HEK293T (cell line): ENCODE measurements around the gene CD320.

Source experiments
- BHLHE40 ChIP-seq: fragments of 450-650 bp; IDR thresholded peaks from 2 replicates; pipeline ENCODE4 v1.6.1; 2016; ENCODE audit warnings: mild to moderate bottlenecking, moderate library complexity, borderline replicate concordance
- ELF4 ChIP-seq: fragments of 450-650 bp; IDR thresholded peaks from 2 replicates; pipeline ENCODE4 v1.6.1; 2017; ENCODE audit warnings: antibody characterized with exemption
- FOXA1 ChIP-seq: fragments of 450-650 bp; IDR thresholded peaks from 2 replicates; pipeline ENCODE4 v1.6.1; 2016; ENCODE audit warnings: mild to moderate bottlenecking
- FOXK2 ChIP-seq: fragments of 450-650 bp; IDR thresholded peaks from 2 replicates; pipeline ENCODE4 v1.6.1; 2016; ENCODE audit warnings: mild to moderate bottlenecking
- FOXM1 ChIP-seq: fragments of 450-650 bp; IDR thresholded peaks from 2 replicates; pipeline ENCODE4 v1.6.1; 2017; ENCODE audit warnings: mild to moderate bottlenecking, borderline replicate concordance
- HDGF ChIP-seq: fragments of 450-650 bp; IDR thresholded peaks from 2 replicates; pipeline ENCODE4 v1.6.1; 2017; ENCODE audit warnings: antibody characterized with exemption, borderline replicate concordance
- L3MBTL2 ChIP-seq: fragments of 450-650 bp; conservative IDR thresholded peaks from 2 replicates; pipeline ENCODE4 v1.6.1; 2016; ENCODE audit warnings: mild to moderate bottlenecking
- NFRKB ChIP-seq: fragments of 450-650 bp; IDR thresholded peaks from 2 replicates; pipeline ENCODE4 v1.6.1; 2016; ENCODE audit warnings: mild to moderate bottlenecking, moderate library complexity
- PKNOX1 ChIP-seq: fragments of 450-650 bp; IDR thresholded peaks from 2 replicates; pipeline ENCODE4 v1.6.1; 2016
- SP1 ChIP-seq: fragments of 450-650 bp; IDR thresholded peaks from 2 replicates; pipeline ENCODE4 v1.6.1; 2017

GRCh38 chr19:8254286-8255001, 53.7 kb downstream of the CD320 start:
- no peak for TF ChIP-seq FOXA1
- TF ChIP-seq SP1 = no peak
- TF ChIP-seq HDGF = no peak
- TF ChIP-seq ELF4 = no peak
- TF ChIP-seq FOXM1 = no peak
- no peak for TF ChIP-seq L3MBTL2
- TF ChIP-seq PKNOX1 = no peak
- no peak for TF ChIP-seq BHLHE40
- no peak for TF ChIP-seq NFRKB
- TF ChIP-seq FOXK2 = no peak
